ENCODE measurements around the gene STAC3.

The STAC3 gene

DNA sequence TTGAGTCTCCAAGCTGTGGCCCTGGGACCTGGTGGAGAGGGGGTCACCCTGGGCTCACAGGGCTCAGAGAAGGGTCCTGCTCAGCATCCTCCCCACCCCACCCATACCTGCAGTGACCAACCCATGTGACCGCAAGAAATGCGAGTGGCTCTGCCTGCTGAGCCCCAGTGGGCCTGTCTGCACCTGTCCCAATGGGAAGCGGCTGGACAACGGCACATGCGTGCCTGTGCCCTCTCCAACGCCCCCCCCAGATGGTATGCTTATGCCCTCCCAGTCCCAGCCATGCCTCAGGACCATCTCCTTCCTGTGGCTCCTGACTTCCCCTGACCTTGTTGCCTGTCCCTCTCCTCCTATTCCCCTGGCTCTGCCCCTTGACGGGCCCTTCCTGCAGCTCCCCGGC lies 41.1 kb downstream of the STAC3 start:
- DNase-seq: no peak

- DNase-seq: no peak
Observed at GRCh38 chr12:57208631-57209282, 42.2 kb downstream of the STAC3 start.

DNA sequence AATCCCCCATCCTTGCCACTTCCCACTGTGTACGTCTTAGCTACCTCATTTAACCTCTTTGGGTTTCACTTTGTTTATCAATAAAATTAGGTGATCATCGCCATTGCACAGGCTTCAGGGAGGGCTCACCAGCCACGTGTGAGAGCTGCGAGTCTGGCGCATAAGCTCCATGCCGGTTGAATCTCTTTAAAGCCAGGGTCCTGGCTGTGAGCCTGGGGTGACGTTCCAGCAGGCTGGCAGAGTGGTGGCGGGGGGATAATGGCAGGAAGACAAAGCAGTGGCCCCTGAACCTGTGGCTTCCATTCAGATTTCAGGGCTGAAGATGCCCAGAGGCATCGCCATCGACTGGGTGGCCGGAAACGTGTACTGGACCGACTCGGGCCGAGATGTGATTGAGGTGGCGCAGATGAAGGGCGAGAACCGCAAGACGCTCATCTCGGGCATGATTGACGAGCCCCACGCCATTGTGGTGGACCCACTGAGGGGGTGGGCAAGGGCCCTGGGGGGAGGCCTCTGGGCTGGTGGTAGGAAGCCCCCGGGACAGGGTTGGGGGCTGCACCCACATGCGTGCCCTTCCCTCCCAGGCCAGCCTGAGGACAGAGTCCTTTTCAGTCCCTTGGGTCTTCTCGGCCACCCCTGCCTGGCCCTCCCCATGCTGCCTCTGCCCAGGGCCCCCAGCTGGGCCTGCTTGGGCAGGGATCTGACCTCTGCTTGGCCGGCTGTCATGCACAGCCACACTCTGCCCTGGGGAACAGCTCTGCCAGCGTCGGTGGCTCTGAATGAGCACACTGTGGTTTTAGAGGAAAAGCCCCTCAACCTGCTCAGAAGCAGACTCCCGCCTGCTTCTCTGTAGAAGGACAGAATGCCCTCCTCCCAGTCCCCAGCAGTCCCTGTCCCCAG lies 43.0 kb downstream of the STAC3 start:
- no peak for DNase-seq

DNA sequence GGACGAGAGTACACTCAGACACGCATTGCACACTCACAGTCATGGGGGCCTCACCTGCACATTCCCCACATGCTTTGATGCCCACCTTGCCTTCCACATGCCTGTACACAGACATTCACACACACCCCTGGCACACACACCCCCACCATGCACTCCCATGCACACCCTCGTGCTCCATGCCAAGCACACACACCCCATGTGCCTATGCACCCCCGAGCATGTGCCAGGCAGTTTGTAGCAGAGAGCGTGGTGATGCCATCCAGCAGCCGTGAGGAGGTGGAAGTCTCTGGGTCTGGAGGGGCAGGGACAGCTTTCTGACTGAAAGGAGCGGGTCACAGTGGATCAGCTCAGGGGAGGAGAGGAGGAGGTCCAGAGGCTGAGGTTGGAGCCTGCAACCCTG lies 45.1 kb downstream of the STAC3 start:
- DNase-seq: no peak

- DNase-seq: no peak
Observed at GRCh38 chr12:57205186-57205585, 45.8 kb downstream of the STAC3 start.

DNA sequence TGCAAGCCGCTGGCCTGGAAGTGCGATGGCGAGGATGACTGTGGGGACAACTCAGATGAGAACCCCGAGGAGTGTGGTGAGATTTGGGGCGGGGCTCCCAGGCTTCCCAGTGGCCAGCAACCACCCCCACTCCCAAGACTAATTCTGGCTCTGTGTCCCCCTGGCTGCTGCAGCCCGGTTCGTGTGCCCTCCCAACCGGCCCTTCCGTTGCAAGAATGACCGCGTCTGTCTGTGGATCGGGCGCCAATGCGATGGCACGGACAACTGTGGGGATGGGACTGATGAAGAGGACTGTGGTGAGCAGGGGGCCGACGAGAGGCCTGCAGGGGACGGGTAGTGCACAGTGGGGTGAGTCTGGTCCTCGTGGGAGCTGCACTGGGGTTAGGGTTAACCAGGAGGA lies 46.5 kb downstream of the STAC3 start:
- no peak for DNase-seq

DNA sequence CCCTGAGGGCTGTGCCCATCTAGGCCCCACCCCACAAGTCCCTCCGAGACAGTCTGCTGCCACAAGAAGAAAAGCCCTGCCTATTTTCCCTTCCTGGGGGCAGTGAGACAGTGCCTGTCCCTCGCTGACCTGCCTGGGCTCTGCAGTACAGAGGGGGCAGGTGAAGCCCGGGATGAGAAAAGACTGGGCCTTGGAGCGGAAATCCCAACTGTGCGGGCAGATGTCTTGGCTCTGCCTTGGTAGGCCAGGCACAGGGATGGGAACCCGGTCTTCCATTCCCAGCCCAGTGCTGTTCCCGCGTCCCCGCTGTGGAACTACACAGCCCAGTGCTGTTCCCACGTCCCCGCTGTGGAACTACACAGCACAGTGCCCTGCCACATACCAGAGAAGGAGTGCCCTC lies 47.2 kb downstream of the STAC3 start:
- DNase-seq: no peak

GRCh38 chr12:57203201-57203600 lies 47.8 kb downstream of the STAC3 start:
- DNase-seq: no peak

DNA sequence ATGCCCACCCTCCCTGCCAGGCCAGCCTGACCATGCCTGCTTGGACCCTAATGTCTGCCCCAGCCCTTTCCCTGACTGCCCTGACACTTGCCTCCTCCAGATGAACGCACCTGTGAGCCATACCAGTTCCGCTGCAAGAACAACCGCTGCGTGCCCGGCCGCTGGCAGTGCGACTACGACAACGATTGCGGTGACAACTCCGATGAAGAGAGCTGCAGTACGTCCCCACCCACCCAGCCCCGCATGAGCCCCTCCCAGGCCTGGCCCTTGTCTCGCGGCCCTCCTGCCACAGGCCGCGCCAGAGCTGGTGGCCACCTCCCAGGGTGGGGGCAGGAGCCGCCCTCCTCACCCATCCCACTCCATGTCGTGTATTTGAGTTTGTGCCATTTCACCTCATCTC lies 48.7 kb downstream of the STAC3 start:
- DNase-seq: no peak

DNA sequence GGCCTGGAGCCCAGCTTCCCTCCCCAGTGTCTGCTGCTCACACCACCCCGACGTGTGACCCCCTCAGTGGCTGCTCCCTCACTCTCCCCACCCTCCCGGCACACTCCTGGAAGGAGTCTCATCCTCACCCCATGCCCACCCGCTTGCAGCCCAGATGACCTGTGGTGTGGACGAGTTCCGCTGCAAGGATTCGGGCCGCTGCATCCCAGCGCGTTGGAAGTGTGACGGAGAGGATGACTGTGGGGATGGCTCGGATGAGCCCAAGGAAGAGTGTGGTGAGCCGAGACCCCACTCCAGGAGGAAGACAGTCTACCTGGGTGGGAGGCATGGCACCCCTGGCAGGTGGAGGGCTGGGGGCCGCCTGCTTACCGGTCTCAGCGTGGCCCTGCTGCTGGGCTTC lies 49.4 kb downstream of the STAC3 start:
- no peak for DNase-seq

DNA sequence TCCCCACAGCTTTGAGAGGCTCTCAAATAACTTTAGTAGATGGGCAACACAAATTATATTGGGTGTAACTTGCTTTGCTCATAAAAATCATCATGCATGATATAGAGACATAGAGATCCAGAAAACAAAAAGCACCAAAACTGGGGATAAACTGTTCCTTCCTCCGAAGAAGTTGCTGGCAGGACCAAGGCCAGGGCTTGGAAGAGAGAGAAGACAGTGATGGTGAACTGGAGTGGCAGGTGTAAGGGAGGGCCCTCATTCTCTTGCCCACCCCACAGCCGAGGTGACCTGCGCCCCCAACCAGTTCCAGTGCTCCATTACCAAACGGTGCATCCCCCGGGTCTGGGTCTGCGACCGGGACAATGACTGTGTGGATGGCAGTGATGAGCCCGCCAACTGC lies 49.8 kb downstream of the STAC3 start:
- no peak for DNase-seq

GRCh38 chr12:57200497-57200896 lies 50.5 kb downstream of the STAC3 start:
- DNase-seq: no peak

- DNase-seq: no peak
Observed at GRCh38 chr12:57199191-57199590, 51.8 kb downstream of the STAC3 start.

DNA sequence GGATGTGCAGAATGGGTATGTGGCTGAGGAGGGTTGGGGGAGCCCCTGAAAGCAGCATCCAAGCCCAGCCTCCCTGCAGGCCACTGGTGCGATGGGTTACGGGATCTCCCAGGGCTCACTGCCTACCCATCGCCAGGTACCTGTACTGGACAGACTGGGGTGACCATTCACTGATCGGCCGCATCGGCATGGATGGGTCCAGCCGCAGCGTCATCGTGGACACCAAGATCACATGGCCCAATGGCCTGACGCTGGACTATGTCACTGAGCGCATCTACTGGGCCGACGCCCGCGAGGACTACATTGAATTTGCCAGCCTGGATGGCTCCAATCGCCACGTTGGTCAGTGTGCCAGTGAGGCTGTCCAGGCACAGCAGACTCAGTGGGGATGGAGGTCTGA lies 52.7 kb downstream of the STAC3 start:
- no peak for DNase-seq

DNA sequence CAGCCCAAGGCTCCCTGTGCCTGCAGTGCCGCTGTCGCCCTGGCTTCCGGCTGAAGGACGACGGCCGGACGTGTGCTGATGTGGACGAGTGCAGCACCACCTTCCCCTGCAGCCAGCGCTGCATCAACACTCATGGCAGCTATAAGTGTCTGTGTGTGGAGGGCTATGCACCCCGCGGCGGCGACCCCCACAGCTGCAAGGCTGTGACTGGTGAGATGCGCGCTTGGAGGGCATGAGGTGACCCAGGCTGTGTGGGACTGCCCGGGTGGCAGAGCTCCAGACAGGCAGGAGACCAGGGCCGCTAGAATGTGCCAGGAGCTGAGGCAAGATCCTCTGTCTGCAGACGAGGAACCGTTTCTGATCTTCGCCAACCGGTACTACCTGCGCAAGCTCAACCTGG lies 54.0 kb downstream of the STAC3 start:
- DNase-seq: no peak

DNA sequence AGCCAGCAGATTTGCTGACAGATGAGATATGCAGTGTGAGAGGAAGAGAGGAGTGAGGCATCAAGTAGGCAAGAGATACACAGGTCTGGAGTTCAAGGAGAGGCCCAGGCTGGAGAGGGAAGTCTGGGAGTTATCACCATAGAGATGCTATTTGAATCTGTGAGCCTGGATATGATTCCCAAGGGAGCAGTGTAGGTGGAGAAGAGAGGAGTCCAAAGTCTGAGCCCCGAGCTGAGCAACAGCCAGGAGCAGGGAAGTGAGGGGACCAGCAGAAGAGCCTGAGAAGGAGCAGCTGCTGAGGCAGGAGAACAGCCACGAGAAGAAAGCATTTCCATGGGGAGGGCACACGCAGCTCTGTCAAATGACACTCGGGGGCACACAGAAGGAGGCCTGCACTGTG lies 54.5 kb downstream of the STAC3 start:
- DNase-seq: no peak

- DNase-seq: no peak
Observed at GRCh38 chr12:57195611-57196371, 55.2 kb downstream of the STAC3 start.

DNA sequence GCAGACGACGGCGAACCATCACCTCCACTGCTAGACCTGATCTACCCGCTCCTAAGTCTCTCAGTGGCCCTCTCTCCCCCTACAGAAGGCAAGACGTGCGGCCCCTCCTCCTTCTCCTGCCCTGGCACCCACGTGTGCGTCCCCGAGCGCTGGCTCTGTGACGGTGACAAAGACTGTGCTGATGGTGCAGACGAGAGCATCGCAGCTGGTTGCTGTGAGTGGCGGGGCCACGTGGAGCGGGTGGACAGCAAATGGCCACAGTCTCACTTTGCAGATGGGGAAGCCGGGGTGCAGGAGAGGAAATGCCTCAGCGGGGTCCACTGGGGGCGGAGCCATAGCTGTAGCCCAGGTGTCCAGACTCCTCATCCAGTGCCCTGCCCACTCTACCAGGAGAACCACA lies 55.8 kb downstream of the STAC3 start:
- DNase-seq: no peak

DNA sequence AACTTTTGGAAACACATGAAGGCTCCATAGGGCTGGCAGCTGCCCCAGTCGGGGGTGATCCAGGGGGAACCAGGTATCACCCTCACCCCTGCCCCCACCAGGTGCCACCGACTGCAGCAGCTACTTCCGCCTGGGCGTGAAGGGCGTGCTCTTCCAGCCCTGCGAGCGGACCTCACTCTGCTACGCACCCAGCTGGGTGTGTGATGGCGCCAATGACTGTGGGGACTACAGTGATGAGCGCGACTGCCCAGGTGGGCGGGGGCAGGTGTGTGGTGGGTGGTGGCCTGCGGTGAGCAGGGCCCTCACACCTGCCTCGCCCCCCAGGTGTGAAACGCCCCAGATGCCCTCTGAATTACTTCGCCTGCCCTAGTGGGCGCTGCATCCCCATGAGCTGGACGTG lies 56.7 kb downstream of the STAC3 start:
- no peak for DNase-seq

DNA sequence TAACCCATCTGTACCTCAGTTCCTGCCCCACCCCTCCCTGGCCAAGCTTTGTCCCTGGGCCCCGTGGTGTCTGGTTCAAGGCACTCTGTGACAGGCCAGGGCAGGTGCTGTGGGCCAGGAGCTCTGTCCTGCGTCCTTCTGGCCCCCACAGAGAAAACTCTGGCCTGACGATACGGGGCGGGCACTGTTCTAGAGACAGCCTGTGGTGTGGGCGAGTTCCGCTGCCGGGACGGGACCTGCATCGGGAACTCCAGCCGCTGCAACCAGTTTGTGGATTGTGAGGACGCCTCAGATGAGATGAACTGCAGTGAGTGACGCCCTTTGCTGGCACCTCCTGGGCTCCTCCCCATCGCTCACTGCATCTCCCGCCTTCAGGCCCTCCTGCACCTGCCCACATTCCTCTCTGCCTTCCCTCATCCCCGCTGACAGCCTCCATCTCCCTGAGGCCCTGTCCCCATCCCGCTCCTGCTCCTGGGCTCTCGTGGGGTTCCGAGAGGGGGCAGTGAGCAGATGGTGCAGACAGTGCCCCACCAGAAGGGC lies 57.2 kb downstream of the STAC3 start:
- no peak for DNase-seq

Data from hematopoietic multipotent progenitor cell treated with erythropoietin and hydrocortisone succinate and interleukin-3 and kit ligand, for 8 days (in vitro differentiated cells).